Measurements from ENCODE around the gene UBAC1. TPM values are rescaled to one million over a fixed set of nuclear protein-coding genes. Genes with fewer than 3 reads are reported as not detected.
"Not testable (repeated sequence)": the region's sequence is repeated elsewhere in the genome, so short reads cannot be mapped to it uniquely, and the experiment has no call there.

UBAC1 gene
- total RNA-seq, 1 donor = 23.0 TPM

GRCh38 chr9:135896626-135897025 lies 64.5 kb downstream of the UBAC1 start:
- no peak for DNase-seq (ENCODE audit: low read depth)
- H3K4me3 ChIP-seq (ENCODE audit: low read depth, low read length) = no peak overlapping the region
- no peak for TF ChIP-seq CTCF (IDR thresholded peaks at IDR 0.05; ENCODE audit: insufficient read depth, low read length)

GRCh38 chr9:135896205-135896604 lies 65.0 kb downstream of the UBAC1 start:
- DNase-seq (ENCODE audit: low read depth) = no peak
- no peak for TF ChIP-seq CTCF (IDR thresholded peaks at IDR 0.05; ENCODE audit: insufficient read depth, low read length)
- no peak overlapping the region for H3K4me3 ChIP-seq (ENCODE audit: low read depth, low read length)

- TF ChIP-seq CTCF (IDR thresholded peaks at IDR 0.05; ENCODE audit: insufficient read depth, low read length) = no peak
- DNase-seq (ENCODE audit: low read depth) = no peak
- no peak overlapping the region for H3K4me3 ChIP-seq (ENCODE audit: low read depth, low read length)
Measured at GRCh38 chr9:135895202-135895848, 65.8 kb downstream of the UBAC1 start.

- no peak overlapping the region for H3K4me3 ChIP-seq (ENCODE audit: low read depth, low read length)
- no peak for DNase-seq (ENCODE audit: low read depth)
- TF ChIP-seq CTCF (IDR thresholded peaks at IDR 0.05; ENCODE audit: insufficient read depth, low read length) = no peak
Measured at GRCh38 chr9:135893104-135893503, 68.1 kb downstream of the UBAC1 start.

GRCh38 chr9:135892327-135892726 lies 68.8 kb downstream of the UBAC1 start:
- DNase-seq (ENCODE audit: low read depth); H3K4me3 ChIP-seq (ENCODE audit: low read depth, low read length): not testable (repeated sequence)

- no peak overlapping the region for H3K4me3 ChIP-seq (ENCODE audit: low read depth, low read length)
- TF ChIP-seq CTCF (IDR thresholded peaks at IDR 0.05; ENCODE audit: insufficient read depth, low read length) = no peak
- no peak for DNase-seq (ENCODE audit: low read depth)
Measured at GRCh38 chr9:135891027-135891631, 70.0 kb downstream of the UBAC1 start.

- no peak for TF ChIP-seq CTCF (IDR thresholded peaks at IDR 0.05; ENCODE audit: insufficient read depth, low read length)
- no peak overlapping the region for H3K4me3 ChIP-seq (ENCODE audit: low read depth, low read length)
- no peak for DNase-seq (ENCODE audit: low read depth)
Measured at GRCh38 chr9:135890190-135891026, 70.8 kb downstream of the UBAC1 start.
